22Rv1 (cell line): Measurements from ENCODE around the gene ZC3H7B.

ENCODE experiments used
- ZFX ChIP-seq: fragments of 450-650 bp; IDR thresholded peaks from 2 replicates; pipeline ENCODE4 v1.6.1; 2017; ENCODE audit warnings: antibody characterized with exemption, borderline replicate concordance
- TF ChIP-seq, protein P1 (sequence below): fragments of 450-650 bp; IDR thresholded peaks from 2 replicates; pipeline ENCODE4 v1.5.1; 2017; ENCODE audit warnings: mild to moderate bottlenecking

DNA sequence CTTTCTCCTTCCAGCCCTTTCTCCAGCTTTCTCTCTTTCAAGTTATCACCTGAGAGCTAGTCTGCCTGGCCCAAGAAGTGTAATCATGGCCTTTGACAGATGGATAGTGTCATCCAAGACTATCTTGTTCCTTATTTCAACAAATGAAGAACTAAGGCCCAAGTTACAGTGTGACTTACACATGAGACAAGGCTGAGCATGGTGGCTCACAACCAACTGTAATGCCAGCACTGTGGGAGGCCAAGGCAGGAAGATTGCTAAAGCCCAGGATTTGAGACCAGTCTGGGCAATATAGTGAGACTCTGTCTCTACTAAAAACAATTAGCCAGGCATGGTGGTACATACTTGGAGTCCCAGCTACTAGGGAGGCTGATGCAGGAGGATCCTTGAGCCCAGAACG is 11.7 kb upstream of the ZC3H7B start:
- TF ChIP-seq, protein P1, sequence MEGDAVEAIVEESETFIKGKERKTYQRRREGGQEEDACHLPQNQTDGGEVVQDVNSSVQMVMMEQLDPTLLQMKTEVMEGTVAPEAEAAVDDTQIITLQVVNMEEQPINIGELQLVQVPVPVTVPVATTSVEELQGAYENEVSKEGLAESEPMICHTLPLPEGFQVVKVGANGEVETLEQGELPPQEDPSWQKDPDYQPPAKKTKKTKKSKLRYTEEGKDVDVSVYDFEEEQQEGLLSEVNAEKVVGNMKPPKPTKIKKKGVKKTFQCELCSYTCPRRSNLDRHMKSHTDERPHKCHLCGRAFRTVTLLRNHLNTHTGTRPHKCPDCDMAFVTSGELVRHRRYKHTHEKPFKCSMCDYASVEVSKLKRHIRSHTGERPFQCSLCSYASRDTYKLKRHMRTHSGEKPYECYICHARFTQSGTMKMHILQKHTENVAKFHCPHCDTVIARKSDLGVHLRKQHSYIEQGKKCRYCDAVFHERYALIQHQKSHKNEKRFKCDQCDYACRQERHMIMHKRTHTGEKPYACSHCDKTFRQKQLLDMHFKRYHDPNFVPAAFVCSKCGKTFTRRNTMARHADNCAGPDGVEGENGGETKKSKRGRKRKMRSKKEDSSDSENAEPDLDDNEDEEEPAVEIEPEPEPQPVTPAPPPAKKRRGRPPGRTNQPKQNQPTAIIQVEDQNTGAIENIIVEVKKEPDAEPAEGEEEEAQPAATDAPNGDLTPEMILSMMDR, result no peak
- TF ChIP-seq ZFX, result no peak
